ENCODE measurements around the gene ENO4.

DNA sequence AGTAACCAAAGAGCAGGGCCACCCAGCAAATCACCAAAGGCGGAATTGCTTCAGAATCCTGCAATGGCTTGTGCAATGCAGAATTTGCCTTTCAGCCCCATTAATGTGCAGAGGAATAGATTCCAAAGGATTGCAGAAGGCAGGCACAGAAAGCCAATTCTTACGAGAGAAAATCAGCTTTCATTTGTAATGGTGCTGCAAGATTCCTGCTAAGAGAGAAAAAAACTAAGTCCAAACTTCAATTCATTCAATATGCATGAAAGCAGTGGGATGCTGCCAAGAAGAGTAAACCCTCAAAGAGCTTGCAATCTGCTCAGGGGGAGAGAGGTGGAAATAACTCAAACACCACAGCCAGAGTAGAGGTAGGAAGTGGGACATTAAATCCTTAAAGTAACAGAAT lies 70.4 kb downstream of the ENO4 start:
- no peak for TF ChIP-seq CTCF (IDR thresholded peaks at IDR 0.05)
- TF ChIP-seq EP300 (IDR thresholded peaks at IDR 0.05) = no peak
- no peak for TF ChIP-seq POLR2A (IDR thresholded peaks at IDR 0.05)

All from ovary (tissue), 3 donors.